HG03159 (cell line): ENCODE results near the gene RRP8.

Experiments used
- ATAC-seq: cut with Tn5 transposase; IDR thresholded peaks from one replicate; pipeline ENCODE4 v1.9.1; 2021; ENCODE audit warnings: mild to moderate bottlenecking, moderate library complexity; ENCODE audit not compliant: unreplicated experiment

The RRP8 gene

GRCh38 chr11:6604790-6605189 lies 1.4 kb upstream of the RRP8 start:
- no peak for ATAC-seq

- peak; percentile 40 for ATAC-seq
Observed at GRCh38 chr11:6604081-6604626, 738 bp upstream of the RRP8 start.

- ATAC-seq, result no peak
Observed at GRCh38 chr11:6602096-6602940, 1.1 kb downstream of the RRP8 start.

GRCh38 chr11:6601041-6601461 lies 2.4 kb downstream of the RRP8 start:
- ATAC-seq, result no peak

- no peak for ATAC-seq
Observed at GRCh38 chr11:6599881-6600390, 3.5 kb downstream of the RRP8 start.

- ATAC-seq, result no peak
Observed at GRCh38 chr11:6599449-6599848, 4.0 kb downstream of the RRP8 start.

- no peak for ATAC-seq
Observed at GRCh38 chr11:6598555-6598954, 4.9 kb downstream of the RRP8 start.

- no peak for ATAC-seq
Observed at GRCh38 chr11:6596239-6596877, 7.1 kb downstream of the RRP8 start.

- no peak for ATAC-seq
Observed at GRCh38 chr11:6594142-6594768, 9.2 kb downstream of the RRP8 start.

- no peak for ATAC-seq
Observed at GRCh38 chr11:6588018-6588417, 15.4 kb downstream of the RRP8 start.

GRCh38 chr11:6587360-6587953 lies 16.0 kb downstream of the RRP8 start:
- no peak for ATAC-seq

- ATAC-seq, result no peak
Observed at GRCh38 chr11:6586434-6587359, 16.7 kb downstream of the RRP8 start.

GRCh38 chr11:6584528-6584927 lies 18.9 kb downstream of the RRP8 start:
- ATAC-seq, result no peak

- ATAC-seq, result no peak
Observed at GRCh38 chr11:6583584-6583983, 19.8 kb downstream of the RRP8 start.

- ATAC-seq, result no peak
Observed at GRCh38 chr11:6579681-6580080, 23.7 kb downstream of the RRP8 start.

- ATAC-seq, result no peak
Observed at GRCh38 chr11:6578134-6578533, 25.3 kb downstream of the RRP8 start.

GRCh38 chr11:6576471-6577373 lies 26.7 kb downstream of the RRP8 start:
- no peak for ATAC-seq

- no peak for ATAC-seq
Observed at GRCh38 chr11:6574816-6575715, 28.4 kb downstream of the RRP8 start.
